Stimulated activated CD4-positive, alpha-beta T cell treated with anti-CD3 and anti-CD28 coated beads, Interleukin-4, amount 100 ng/mL, for 48 hours (primary cell): ENCODE data around the gene EEFSEC.

Experiments used
- DNase-seq, 2 donors: peaks; one replicate each; pipeline ENCODE4 v3.0.0-alpha.2; 2020; ENCODE audit warnings: low read depth in 2 of 2

Gene EEFSEC

DNA sequence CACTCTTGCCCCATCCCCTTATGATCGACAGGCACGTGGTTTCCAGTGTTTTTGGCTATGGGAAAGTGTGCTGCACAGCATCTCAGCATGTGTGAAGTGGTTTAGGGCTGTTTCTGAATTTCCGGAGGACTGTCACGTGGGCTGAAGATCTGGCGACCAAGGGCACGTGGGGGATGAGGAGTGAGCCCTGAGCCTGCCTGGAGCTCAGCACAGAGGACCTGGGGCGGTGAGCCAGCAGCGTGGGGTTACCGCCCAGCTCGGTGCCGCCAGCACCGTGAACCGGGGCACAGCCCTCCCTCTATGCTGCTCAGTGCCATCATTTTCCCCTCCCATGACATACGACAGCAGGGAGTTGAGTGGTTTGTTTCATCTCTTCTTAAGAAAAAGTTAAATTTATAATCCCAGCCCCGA, 163.2 kb downstream of the EEFSEC start:
- DNase-seq = peak; percentile 20 to 25

DNA sequence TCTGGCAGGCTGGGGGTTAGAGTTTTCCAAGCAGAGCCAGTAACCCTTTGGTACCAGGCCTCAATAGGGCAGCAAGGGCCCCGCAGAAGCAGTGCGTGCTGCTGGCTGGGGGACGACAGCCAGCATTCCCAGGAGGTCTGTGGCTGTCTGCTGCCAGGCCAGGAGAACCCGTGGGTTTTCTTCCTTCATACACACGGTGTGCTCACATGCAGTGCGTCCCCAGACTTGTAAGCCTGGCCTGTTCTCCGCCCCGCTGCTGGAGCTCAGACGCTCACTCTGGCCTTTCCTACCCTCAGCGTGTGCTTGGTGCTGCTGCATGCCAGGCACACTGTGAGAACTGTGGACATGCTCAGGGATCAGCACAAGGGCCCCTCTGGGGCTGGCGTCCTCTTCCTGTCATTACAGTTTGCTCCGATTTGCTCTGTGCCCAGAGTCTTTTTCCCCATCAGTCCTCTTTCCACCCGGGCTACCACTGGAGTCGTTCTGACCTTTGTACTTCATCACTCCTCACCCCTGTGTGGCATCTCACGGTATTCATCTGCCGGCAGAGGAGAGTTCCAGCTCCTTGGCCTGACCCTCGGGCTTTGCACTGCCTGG, 163.9 kb downstream of the EEFSEC start:
- DNase-seq = no peak

DNA sequence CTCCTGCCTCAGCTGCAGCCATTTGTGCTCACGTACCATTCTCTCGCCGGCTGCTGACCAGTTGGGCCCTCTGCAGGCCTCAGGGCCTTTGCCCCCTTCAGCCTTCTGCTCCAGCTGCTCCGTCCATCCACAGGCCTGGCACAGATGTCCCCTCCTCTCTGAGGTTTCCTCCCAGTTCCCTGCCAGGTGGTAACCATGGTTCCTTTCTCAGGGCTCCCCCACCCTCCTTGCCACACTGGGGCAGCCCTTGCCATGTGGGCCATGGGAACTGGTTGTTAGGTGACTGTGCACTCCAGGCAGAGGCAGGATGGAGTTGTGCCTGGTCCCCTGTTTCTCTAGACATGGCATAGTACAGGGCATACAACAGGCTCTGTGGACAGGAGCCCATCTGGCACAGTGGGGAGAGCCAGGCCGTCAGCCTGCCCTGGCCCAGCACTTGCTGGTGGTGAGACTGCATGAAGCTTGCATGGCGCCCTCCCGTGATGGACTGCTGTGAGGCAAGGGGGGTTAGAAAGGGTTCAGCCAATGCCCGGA, 164.5 kb downstream of the EEFSEC start:
- DNase-seq = no peak

DNA sequence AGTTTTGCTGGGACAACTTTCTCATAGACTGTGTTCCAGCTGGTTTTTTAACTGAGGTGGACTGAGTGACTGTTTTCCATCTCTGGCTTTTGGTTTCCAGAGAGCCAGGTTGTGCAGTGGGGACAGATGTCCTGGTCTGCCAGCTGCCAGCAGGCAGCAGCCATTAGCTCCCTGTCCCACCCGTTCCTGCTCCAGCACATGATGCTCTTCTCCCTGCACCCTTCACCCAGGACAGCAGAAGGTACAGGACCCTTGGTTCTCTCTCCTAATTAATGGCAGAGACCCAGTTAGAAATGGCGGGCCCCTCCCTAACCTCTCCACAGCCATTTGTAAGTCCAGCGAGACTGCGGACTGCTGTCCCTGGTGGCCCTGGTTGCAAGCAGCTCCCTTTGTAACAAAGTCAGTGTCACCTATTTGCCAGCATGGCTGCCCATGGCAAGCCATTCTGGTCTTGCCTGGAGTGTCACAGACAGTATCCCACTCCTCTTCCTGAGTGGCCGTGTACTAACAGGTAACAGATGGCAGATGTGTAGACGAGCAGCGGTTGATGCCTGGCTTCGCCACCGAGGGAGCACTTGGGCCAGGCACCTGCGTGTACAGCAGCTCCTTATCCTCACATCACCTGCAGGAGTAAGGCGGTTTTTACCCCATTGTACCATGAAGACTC, 165.1 kb downstream of the EEFSEC start:
- DNase-seq = no peak

DNA sequence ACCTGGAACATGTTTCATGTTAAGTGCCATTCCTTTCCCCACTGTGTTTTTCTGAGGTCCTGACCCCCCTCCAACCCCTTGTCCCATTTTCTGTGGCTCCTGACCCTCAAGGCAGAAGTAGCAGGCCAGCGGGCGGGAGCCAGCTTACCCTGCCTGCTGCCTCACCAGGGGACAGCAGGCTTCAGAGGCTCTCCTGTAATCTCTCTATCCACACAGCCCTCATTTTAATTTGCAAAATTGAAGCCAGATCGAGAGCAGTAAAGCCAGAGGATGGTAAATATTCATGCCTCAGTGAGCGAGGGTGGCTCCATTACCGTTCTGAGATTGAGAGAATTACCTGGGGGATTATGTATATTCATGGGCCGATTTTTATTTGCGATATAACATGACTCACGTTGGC, 165.8 kb downstream of the EEFSEC start:
- DNase-seq = no peak

DNA sequence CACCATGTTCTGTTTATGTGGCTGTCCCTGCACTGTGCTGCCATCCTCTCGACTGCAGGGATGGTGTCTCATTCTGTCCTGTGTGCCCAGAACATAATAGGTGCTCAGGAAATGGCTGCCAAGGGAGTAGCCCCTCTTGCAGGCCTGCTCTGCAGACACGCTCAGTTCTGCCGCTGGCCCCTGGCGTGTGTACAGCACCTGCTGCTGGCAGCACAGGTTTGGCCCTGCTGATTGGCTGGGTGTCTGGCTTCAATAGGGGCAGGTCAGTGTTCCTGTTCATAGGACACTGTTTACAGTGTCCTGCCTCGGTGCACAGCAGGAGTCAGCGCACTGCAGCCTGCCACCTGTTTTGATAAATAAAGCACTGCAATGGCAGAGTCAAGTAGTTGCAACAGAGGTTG, 166.5 kb downstream of the EEFSEC start:
- DNase-seq = no peak

DNA sequence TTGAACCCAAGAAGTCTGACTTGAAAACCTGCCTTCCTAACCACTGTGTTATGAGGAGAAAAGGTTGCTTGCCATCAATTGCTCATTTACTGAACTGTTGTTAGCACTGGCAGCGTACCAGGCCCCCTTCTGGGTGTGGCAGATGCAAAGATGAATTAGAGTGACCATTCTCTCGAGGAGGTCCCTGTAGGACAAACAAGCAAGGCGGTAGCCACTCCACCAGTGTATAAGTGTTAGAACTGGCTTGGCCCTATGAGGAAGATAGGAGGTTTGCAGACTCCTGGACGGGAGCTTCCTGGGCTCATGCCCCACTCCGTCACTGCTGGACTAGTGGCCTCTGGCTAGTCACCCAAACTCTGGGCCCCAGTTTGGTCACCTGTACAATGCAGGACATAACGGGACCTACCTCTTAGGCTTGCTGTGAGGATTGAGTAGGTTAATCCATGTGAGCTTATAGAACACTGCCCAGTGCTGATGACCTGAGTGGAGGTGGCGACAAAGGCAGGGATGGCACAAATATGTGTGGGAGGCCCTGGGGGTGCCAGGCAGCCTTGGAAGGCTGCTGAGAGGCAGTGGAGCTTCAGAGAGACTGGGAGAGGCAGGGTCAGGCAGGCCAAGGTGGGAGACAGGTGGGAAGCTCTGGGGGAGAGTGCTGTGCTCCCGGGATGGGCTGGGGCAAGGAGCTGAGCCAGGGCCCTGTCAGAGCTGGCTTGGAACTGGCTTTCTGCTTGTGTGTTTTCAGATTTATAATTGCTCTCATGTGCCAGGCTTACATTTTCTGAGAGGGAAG, 167.5 kb downstream of the EEFSEC start:
- no peak for DNase-seq

DNA sequence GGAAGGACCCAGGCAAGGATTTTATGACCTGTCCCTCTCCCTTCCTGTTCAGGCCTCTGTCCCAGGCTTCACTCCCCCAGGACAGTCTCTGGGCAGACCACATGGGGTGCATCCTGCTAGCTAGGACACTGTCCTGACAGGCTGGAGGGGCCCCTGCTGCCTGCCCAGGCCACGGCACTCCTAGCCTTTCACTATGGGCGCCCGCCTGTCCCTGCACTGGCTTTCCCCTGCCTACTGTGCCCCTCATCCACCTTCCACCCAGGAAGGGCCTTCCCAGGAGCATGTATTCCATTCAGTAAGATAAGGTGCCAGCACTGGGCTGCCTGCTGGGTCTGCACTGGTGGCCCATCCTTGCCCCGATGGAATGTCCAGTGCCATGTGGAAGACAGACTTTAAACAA, 168.1 kb downstream of the EEFSEC start:
- no peak for DNase-seq

DNA sequence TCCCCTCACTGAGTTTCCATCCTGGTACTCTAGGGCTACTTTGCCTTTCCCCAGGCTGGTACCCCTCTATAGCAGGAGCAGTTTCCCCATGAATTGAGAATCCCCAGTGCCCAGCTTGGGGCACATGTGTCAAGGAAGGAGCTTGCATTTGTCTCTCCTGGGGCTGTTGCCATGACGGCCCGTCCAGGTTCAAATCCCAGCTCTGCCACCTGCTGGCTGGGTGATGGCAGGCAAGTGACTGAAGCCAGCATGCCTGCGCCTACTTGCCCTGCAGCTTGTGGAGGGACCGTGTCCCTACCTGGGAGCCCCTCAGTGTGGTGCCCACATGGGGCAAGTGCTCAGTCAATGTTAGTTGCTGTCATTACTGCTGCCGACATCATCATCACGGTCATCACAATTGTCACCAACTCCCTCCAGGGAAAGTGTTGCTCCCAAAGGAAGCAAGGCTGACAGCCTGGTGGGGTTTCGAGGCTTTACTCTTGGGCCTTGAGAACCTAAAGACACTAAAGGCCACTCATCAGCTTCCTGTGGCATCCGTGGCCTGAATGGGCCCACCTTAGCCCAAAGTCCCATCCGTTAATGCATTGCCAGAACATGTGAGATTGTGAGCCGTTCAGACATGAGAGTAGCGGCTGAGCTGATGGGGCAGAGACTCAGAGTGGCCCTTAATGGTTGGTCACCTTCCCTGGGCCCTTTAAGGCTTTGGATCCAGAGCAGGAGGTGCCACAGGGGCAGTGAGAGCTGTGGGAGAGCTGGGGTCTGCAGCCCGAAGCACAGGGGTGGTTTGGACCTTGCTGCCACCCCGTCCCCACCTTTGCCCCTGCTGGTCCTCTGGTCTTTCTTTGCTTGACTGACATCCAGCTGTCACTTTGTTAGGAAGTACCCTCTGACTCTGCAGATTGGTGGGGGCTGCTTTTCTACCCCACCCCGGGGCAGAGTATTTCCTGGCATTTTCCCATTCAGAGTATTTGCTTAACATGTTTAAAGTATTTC, 169.0 kb downstream of the EEFSEC start:
- peak; percentile 16 to 29 for DNase-seq

DNA sequence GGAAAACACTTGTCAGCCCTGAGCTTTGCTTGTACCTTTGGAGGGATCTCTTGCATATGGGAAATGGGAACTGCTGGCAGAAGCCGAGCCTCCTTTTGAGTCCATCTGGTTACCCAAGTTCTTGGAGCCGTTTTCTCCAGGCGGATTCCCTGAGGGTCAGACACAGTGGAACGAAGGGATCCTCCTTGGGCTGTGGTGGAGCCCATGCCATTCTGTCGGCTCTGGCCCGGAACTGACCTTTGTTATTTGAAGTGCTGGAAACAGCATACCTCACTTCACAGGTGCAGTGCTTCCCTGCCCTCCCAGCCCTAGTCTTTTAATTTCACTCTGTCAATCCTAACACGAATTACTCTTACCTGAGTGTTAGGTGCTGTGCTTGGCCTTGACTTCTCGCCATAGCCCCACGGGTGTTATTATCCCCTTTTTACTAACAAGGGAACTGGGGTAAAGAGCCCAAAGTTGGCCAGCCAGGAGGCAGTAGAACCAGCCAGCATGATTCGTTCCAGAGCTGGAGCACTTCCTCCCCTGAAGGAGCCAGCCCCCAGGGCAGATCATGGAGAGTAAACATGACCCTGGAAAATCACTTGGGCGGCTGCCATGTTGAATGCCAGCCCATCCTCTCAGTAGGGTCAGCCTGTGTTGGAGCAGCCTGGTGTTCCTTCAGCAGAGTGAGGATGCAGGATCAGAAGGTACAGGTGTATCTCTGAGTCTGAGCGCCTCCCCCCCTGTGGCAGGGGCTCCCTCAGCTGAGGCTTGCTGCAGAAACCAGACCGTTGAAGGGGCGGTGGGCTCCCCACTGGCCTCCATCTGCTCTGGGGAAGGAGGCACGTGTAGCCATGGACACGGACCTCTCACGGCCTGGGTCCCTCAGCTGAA, 170.2 kb downstream of the EEFSEC start:
- DNase-seq = no peak

DNA sequence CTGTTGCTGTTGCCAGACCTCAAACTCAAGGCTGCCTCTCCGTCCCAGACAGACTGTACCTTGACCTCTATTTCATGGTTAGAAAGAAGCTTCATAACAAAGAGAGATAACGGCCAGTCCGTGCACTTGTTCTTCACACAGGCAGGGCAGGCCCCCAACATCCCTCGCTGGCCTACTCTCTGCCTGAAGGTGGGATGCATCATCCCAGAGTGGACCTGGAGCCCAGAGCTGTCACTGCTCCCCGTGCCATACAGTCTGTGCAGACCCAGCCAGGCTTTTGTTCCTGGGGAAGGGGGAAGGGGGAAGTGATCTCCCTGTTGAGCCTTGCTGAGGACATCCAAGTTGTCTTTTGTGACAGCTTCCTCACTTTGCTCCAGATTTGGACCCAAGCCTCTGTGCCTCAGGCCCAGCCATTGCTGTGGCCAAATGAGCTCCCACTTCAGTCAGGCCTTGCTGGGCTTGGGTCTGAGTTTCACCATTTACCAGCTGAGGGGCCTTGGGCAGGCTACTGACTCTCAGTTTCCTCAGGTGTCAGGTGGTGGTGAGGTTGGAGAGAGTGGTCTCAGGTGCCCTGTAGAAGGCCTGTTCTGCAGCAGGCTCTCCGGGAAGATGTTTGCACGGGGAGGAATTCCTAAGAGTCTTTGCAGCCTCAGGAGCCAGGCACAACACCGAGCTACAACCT, 171.8 kb downstream of the EEFSEC start:
- no peak for DNase-seq

DNA sequence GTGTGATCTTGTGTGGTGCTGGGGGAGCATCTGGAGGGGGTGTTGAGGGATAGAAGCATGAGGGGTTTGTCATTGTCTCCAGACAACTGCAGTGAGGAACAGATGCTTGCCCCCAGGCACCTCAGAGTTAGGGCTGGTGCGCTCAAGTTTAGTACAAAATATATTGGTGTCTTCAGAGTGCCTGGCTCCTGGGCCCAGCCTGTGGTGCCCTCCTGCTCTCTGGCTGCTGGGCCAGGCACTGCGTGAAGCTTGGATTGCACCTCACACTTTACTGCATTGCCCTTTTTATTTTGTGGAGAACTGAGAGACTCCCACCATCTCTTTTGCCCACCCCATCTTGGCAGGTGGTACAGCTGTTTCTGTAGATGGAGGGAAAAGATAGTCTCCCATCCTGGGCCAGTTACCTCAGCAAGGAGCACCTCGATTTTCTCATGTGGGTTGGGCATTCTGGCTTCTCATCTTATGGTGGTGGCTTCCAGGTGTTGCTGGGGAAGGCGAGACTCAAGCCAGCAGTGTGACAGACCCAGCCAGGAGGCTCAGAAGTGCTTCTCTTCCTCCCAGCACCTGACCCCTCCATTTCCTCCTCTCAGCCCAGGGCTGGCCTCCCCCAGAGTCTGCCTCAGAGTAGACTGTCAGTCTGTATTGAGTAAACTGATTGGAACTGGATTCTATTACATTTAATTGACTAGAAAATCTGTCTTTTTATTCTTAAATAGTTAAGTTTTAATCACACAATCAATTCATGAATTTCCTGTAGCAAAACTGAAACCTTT, 173.0 kb downstream of the EEFSEC start:
- DNase-seq = no peak

DNA sequence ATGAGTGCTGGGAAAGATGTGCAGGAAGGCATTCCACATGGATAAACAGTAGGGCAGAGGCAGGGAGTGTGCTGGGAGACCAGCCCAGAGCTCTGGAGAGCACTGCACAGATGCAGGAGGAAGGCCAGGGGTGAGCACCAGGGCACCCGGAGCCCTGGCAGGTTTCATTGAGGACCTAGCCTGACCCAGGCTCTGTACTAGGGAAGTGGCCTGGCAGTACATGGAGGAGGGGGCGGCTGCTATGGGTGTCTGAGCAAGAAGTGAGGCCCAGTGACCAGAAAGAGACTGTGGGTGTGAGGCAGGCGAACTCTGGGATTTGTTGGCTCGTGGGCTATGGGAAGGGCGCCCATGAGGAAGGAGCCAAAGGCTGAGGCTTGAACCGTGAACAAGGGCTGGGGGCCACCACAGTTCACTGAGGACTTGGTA, 174.3 kb downstream of the EEFSEC start:
- no peak for DNase-seq

DNA sequence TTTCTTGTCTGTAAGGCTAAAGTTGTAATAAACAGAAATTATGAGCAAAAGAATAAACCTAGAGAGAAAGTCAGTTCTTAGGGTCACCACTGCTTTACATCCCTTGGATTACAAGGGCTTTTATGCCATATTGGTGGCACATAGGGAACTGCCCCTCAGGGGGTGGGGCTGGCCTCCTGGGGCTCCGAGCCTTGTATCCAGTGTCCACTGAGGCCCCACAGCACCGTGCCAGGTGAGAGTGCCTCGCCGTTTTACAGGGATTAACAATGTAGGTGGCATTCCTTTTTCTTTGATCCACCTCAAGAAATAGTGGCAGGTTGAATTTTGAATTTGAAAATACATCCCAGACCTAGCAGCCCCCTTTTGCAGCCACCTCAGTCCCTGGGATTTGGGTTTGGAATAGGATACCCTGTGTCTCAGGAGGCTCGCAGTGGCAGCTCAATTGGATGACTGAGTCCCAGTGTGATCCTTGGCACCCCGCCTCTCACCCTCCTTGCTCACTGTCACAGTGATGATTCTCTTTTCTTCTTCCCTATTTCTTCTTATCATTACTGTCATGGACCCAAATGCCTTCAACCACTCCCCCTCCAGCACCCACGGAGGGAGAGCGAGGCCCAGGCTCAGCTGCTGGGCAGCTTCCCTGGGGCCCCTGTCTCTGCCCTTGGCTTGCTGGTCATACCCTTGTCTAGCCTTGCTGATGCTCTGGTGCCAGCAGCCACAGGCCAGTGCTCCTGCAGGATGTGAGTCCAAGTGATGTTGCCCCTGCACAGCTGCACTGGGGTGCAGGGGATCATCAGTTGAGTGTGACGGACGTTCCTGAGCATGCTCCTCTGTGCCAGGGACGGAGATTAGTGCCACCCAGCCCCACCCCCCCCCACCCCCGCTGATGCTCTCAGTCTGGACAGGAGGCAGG, 175.5 kb downstream of the EEFSEC start:
- DNase-seq = no peak

DNA sequence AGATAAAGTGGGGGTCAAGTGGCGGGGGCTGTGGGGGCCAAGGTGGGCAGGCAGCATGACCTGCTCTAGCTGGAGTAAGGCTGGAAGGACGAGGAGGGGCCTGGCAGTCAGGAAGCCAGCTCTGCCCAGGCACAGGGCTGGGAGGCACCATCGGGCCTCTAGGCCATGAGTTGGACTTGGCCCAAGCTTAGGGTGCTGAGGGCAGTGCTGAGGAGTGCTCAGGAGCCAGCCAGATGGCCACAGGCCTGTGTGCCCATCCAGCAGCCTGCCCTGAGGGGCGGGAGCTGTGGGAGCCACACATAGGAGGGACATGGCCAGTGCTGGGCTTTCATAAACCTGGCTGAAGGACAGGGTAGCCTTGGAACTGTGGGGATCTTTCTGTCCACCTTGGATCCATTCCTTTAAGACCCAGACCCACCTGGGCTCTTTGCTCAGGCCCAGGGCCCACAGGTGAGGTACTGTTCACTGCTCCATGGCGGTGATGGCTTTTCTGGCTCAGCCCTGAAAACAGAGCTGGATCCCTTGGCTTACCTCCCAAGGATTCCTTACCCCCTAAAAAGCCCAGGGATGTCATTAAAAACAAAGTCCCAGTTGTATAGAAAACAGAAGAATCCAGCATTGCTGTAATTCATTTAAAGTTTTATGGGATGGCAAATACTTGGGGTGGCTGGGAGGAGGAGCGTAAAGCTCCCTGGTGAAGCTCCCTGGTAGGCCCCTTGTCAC, 176.4 kb downstream of the EEFSEC start:
- no peak for DNase-seq

DNA sequence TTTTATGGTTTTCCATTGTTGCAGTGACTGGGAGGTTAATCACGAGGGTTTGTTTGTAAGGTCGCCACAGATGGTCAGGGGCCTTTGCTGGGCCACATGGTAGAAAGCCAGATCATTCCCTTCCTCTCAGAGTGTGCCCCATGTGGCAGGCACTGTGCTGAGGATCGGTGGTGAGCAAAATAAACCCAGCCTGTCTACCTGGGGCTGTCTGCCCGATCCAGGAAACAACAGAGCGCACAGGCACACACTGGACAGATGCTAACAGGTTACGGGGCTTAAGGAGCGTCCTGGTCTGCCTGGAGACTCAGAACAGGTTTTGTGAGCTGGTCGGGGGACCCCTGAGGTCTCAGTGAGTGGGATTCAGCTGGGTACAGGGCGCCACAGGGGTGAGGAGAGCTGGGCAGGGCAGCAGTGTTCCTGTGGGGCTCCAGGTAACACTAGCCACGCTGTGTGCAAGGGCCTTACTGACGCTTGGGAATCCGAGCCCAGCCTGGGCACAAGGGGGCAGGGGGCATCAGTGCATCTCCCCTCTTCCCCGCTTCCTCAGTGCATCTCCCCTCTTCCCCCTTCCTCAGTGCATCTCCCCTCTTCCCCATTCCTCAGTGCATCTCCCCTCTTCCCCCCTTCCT, 177.0 kb downstream of the EEFSEC start:
- DNase-seq = no peak

DNA sequence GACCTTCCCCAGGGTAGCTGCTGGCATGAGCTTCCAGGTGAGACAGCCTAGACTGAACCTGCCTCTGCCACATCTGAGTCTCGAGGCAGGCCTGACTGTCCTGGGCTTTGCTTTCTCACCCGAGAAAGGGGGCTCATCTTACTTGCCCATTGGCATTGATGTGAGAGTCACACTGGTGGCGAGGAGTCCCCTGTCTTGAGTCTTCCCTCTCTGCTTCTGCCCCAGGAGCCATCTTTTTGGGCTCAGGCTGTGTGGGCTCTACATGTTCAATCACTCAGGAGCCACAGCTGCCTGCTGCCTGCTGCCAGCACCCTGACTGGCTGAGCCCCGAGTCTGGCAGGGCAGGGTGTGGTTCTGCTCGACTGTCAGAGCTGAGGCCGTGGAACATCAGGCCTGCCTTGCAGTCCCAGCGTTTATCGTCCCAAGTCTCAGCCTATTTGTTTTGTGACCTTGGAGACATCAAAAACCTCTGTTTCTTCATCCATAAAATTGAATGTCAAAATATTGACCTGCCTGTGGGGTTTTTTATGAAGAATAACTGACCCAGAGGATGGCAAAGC, 180.9 kb downstream of the EEFSEC start:
- DNase-seq = no peak
